ENCODE measurements around the gene EPHB1. TPM values are rescaled to one million over a fixed set of nuclear protein-coding genes. Genes with fewer than 3 reads are reported as not detected.

The EPHB1 gene
- polyA plus RNA-seq, 3 donors: 0.06 to 0.55 TPM; not detected in 1

GRCh38 chr3:135181408-135181807 lies 386.3 kb downstream of the EPHB1 start:
- H3K27me3 Mint-ChIP-seq (ENCODE audit: low read depth in 3 of 3): peaks cover 0 to 4% (median 2%) of the 10 kb centered on the region in 3 donors
- H3K36me3 ChIP-seq (replicated peaks in 1 of 2; ENCODE audit: control insufficient read depth in 1 of 2, insufficient read depth in 2 of 2, low read length in 2 of 2): no peaks in the 10 kb centered on the region
- no peak overlapping the region for H2AFZ ChIP-seq (ENCODE audit: insufficient read depth, low read depth, low read length, poor library complexity, severe bottlenecking)
- H3K4me2 ChIP-seq (replicated peaks; ENCODE audit: extremely low read depth, low read length, poor library complexity, severe bottlenecking): no peak overlapping the region
- no peaks in the 10 kb centered on the region for H3K36me3 Mint-ChIP-seq
- no peak for DNase-seq
- no peaks in the 10 kb centered on the region for H3K4me1 ChIP-seq (ENCODE audit: control insufficient read depth in 1 of 2, insufficient read depth in 2 of 2, low read length in 2 of 2)
- H3K9ac ChIP-seq (ENCODE audit: insufficient read depth, low read length, poor library complexity, severe bottlenecking): no peak overlapping the region
- TF ChIP-seq CTCF (IDR thresholded peaks at IDR 0.05): no peak
- H3K9me3 Mint-ChIP-seq: peaks cover 3 to 14% (median 6%) of the 10 kb centered on the region in 7 donors
- H3K4me3 Mint-ChIP-seq: no peak overlapping the region
- peaks cover 0 to 3% of the 10 kb centered on the region in 2 donors for H3K9me3 ChIP-seq (replicated peaks in 1 of 2; ENCODE audit: control insufficient read depth in 1 of 2, insufficient read depth in 1 of 2, low read length in 2 of 2)
- no peak overlapping the region for H3K4me3 ChIP-seq (replicated peaks in 1 of 3; ENCODE audit: low read depth in 2 of 3, low read length in 3 of 3)
- WGBS (ENCODE audit: insufficient coverage): no CpG with 5 or more reads among the region's 3 CpGs
- no peak overlapping the region for H3K27ac ChIP-seq (ENCODE audit: low read depth in 1 of 2, low read length in 2 of 2)
- no peak overlapping the region for H3K27ac Mint-ChIP-seq
- no peaks in the 10 kb centered on the region for H4K20me1 ChIP-seq (ENCODE audit: insufficient read depth, low read length)
- intact Hi-C loops (cut with micrococcal nuclease): no loop called here
- no peaks in the 10 kb centered on the region for H3K79me2 ChIP-seq (ENCODE audit: insufficient read depth, low read length)
- no peaks in the 10 kb centered on the region for H3K27me3 ChIP-seq (ENCODE audit: control insufficient read depth in 2 of 2, insufficient read depth in 2 of 2, low read length in 2 of 2)
- H3K4me1 Mint-ChIP-seq: no peaks in the 10 kb centered on the region

GRCh38 chr3:135182364-135182998 lies 387.4 kb downstream of the EPHB1 start:
- no peak for TF ChIP-seq CTCF (IDR thresholded peaks at IDR 0.05)
- Mint-ChIP-seq H3K4me1 (no peaks in the 10 kb centered on the region), H3K36me3 (no peaks in the 10 kb centered on the region), H3K27ac (no peak overlapping the region), H3K9me3 (peaks cover 3 to 14% (median 6%) of the 10 kb centered on the region in 7 donors), H3K4me3 (no peak overlapping the region), H3K27me3 (ENCODE audit: low read depth in 3 of 3) (peaks cover 0 to 4% (median 2%) of the 10 kb centered on the region in 3 donors)
- DNase-seq: no peak
- Histone ChIP-seq H3K27me3 (ENCODE audit: control insufficient read depth in 2 of 2, insufficient read depth in 2 of 2, low read length in 2 of 2) (no peaks in the 10 kb centered on the region), H3K27ac (ENCODE audit: low read depth in 1 of 2, low read length in 2 of 2) (no peak overlapping the region), H3K9ac (ENCODE audit: insufficient read depth, low read length, poor library complexity, severe bottlenecking) (no peak overlapping the region), H3K4me2 (replicated peaks; ENCODE audit: extremely low read depth, low read length, poor library complexity, severe bottlenecking) (no peak overlapping the region), H2AFZ (ENCODE audit: insufficient read depth, low read depth, low read length, poor library complexity, severe bottlenecking) (no peak overlapping the region), H3K36me3 (replicated peaks in 1 of 2; ENCODE audit: control insufficient read depth in 1 of 2, insufficient read depth in 2 of 2, low read length in 2 of 2) (no peaks in the 10 kb centered on the region), H4K20me1 (ENCODE audit: insufficient read depth, low read length) (no peaks in the 10 kb centered on the region), H3K9me3 (replicated peaks in 1 of 2; ENCODE audit: control insufficient read depth in 1 of 2, insufficient read depth in 1 of 2, low read length in 2 of 2) (peaks cover 0 to 3% of the 10 kb centered on the region in 2 donors), H3K79me2 (ENCODE audit: insufficient read depth, low read length) (no peaks in the 10 kb centered on the region), H3K4me3 (replicated peaks in 1 of 3; ENCODE audit: low read depth in 2 of 3, low read length in 3 of 3) (no peak overlapping the region), H3K4me1 (ENCODE audit: control insufficient read depth in 1 of 2, insufficient read depth in 2 of 2, low read length in 2 of 2) (no peaks in the 10 kb centered on the region)
- WGBS (ENCODE audit: insufficient coverage): 100% methylated on average over 1 of the region's 3 CpGs
- intact Hi-C loops (cut with micrococcal nuclease): no loop called here
